ENCODE results near the gene CPNE4. TPM values are rescaled to one million over a fixed set of nuclear protein-coding genes. Genes with fewer than 3 reads are reported as not detected.

CPNE4 gene
- total and polyA plus RNA-seq, 2 donors (not counting 3 experiments of a cell fraction or from before 2014, with no cell fraction given), result not detected

- Histone ChIP-seq H3K79me2 (ENCODE audit: control insufficient read depth, insufficient read depth, low read length) (no peaks in the 10 kb centered on the region), H4K20me1 (replicated peaks; ENCODE audit: control insufficient read depth, extremely low read depth, insufficient read depth, low read length) (no peaks in the 10 kb centered on the region), H3K27ac (ENCODE audit: insufficient read depth, low read depth, low read length) (no peak overlapping the region), H3K4me2 (ENCODE audit: insufficient read depth, low read length) (no peak overlapping the region), H3K4me3 (replicated peaks in 1 of 3; ENCODE audit: insufficient read depth in 1 of 3, low read depth in 1 of 3, low read length in 3 of 3) (no peak overlapping the region), H3K9me1 (replicated peaks; ENCODE audit: control insufficient read depth, extremely low read depth, insufficient read depth, low read length) (no peaks in the 10 kb centered on the region), H3K9me3 (replicated peaks; ENCODE audit: control insufficient read depth, insufficient read depth, low read length) (no peaks in the 10 kb centered on the region), H3K4me1 (ENCODE audit: control insufficient read depth, extremely low read depth, insufficient read depth, low read length) (no peaks in the 10 kb centered on the region), H3K27me3 (ENCODE audit: control insufficient read depth in 2 of 2, insufficient read depth in 2 of 2, low read length in 2 of 2) (no peaks in the 10 kb centered on the region), H3K9ac (replicated peaks; ENCODE audit: extremely low read depth, insufficient read depth, low read length) (no peak overlapping the region), H3K36me3 (ENCODE audit: control insufficient read depth in 2 of 2, extremely low read depth in 1 of 2, insufficient read depth in 2 of 2, low read length in 2 of 2) (no peaks in the 10 kb centered on the region), H2AFZ (ENCODE audit: low read depth, low read length) (no peak overlapping the region)
- intact Hi-C loops (cut with micrococcal nuclease), result no loop called here
- FAIRE-seq (no peak), DNase-seq (ENCODE audit: low read depth, low spot score) (no peak)
- CTCF ChIA-PET, result no interaction called here
- dilution Hi-C loops (cut with MboI; ENCODE audit: extremely low pct_ligation_motif_present, low sequenced_read_pairs), result no loop called here
- no TSS peak for BruUV-seq (replicated peaks)
- POLR2A ChIA-PET, result no interaction called here
- no peak for TF ChIP-seq JUN (IDR thresholded peaks at IDR 0.05; ENCODE audit: borderline replicate concordance, insufficient read depth, insufficient read length, low read depth)
- TF ChIP-seq GATA2 (IDR thresholded peaks at IDR 0.05; ENCODE audit: insufficient read depth, insufficient read length, low read depth, low read length), result no peak
- no peak for TF ChIP-seq MAX (IDR thresholded peaks at IDR 0.05; ENCODE audit: insufficient read depth, insufficient read length)
- no peak for TF ChIP-seq POLR2A (IDR thresholded peaks at IDR 0.05; ENCODE audit: low read depth, low read length)
- TF ChIP-seq FOS (IDR thresholded peaks at IDR 0.05; ENCODE audit: borderline replicate concordance, insufficient read depth, low read length), result no peak
- no peak for TF ChIP-seq CTCF (IDR thresholded peaks at IDR 0.05; ENCODE audit: extremely low read depth in 1 of 2, insufficient read depth in 1 of 2, low read depth in 1 of 2, low read length in 2 of 2)
- no peak for TF ChIP-seq MYC (IDR thresholded peaks at IDR 0.05; ENCODE audit: low read depth, low read length)
- no peak for TF ChIP-seq EZH2 (IDR thresholded peaks at IDR 0.05; ENCODE audit: borderline replicate concordance, low read depth, low read length, severe bottlenecking)
- TF ChIP-seq POLR2AphosphoS5 (IDR thresholded peaks at IDR 0.05; ENCODE audit: insufficient read depth, low read depth, low read length), result no peak
Measured at GRCh38 chr3:131944676-131945075, 90.1 kb downstream of the CPNE4 start.

Measured in endothelial cell of umbilical vein (primary cell).